AG04450 (cell line): ENCODE results near the gene MAOA. TPM values are rescaled to one million over a fixed set of nuclear protein-coding genes. Genes with fewer than 3 reads are reported as not detected.

ENCODE experiments used
- CTCF ChIA-PET: fragments of 300-600, 350-600 bp; formaldehyde crosslinking; extraction: SDS; loops from one replicate; lab custom pipeline; 2022; ENCODE audit warnings: antibody characterized with exemption, inconsistent platforms; lab: Charles Lee
- POLR2A ChIA-PET: fragments of 350-600 bp; formaldehyde crosslinking; extraction: SDS; loops from one replicate; lab custom pipeline; 2021; ENCODE audit warnings: antibody characterized with exemption, inconsistent platforms; lab: Yijun Ruan, JAX
- DNase-seq: peaks from one replicate; pipeline ENCODE4 v3.0.0-alpha.2; 2011; ENCODE audit warnings: low read depth, low spot score
- H3K27ac ChIP-seq: one replicate; pipeline ENCODE4 v1.5.1; 2012; ENCODE audit warnings: low read depth, low read length, control low read depth
- H3K27me3 ChIP-seq: one replicate; pipeline ENCODE4 v1.6.0; 2012; ENCODE audit warnings: low read length; ENCODE audit not compliant: control insufficient read depth, insufficient read depth
- H3K4me3 ChIP-seq: 2 replicates; pipeline ENCODE4 v1.5.1; 2011; ENCODE audit warnings: mild to moderate bottlenecking, low read depth, low read length, control low read depth
- H3K9me3 ChIP-seq: 2 replicates; pipeline ENCODE4 v1.5.1; 2012; ENCODE audit warnings: low read length; ENCODE audit not compliant: control insufficient read depth, insufficient read depth
- CTCF ChIP-seq: IDR thresholded peaks from 2 replicates; pipeline ENCODE4 v1.5.1; 2011; ENCODE audit warnings: low read depth, low read length, control low read depth, inconsistent platforms
- polyA plus RNA-seq: library from polyadenylated mRNA; depleted of rRNA; stranded (reverse); fragments of >200 nt; gene quantifications from 2 replicates; pipeline ENCODE4 v1.2.3, GENCODE V29; 2011

The MAOA gene
- polyA plus RNA-seq, 1 experiment: 0.40 TPM

GRCh38 chrX:43702660-43703059, 46.6 kb downstream of the MAOA start:
- POLR2A ChIA-PET: no interaction called here
- TF ChIP-seq CTCF: no peak

GRCh38 chrX:43703211-43703791, 47.2 kb downstream of the MAOA start:
- ChIA-PET CTCF (no interaction called here), POLR2A (no interaction called here)
- no peak for DNase-seq
- Histone ChIP-seq H3K9me3 (no peaks in the 10 kb centered on the region), H3K27ac (no peak overlapping the region), H3K4me3 (no peak overlapping the region), H3K27me3 (no peaks in the 10 kb centered on the region)
- no peak for TF ChIP-seq CTCF

More at GRCh38 chrX:43702660-43703059, 46.6 kb downstream of the MAOA start:
- Histone ChIP-seq H3K27me3 (no peaks in the 10 kb centered on the region), H3K27ac (no peak overlapping the region), H3K9me3 (no peaks in the 10 kb centered on the region), H3K4me3 (no peak overlapping the region)
- no peak for DNase-seq
- CTCF ChIA-PET: no interaction called here

GRCh38 chrX:43706786-43707370, 50.8 kb downstream of the MAOA start:
- no peaks in the 10 kb centered on the region for H3K27me3 ChIP-seq
- DNase-seq: no peak
- ChIA-PET POLR2A (no interaction called here), CTCF (no interaction called here)
- no peak overlapping the region for H3K4me3 ChIP-seq
- H3K27ac ChIP-seq: no peak overlapping the region
- no peak for TF ChIP-seq CTCF
- H3K9me3 ChIP-seq: no peaks in the 10 kb centered on the region

GRCh38 chrX:43707812-43708548, 51.9 kb downstream of the MAOA start:
- ChIA-PET CTCF (no interaction called here), POLR2A (no interaction called here)
- Histone ChIP-seq H3K9me3 (no peaks in the 10 kb centered on the region), H3K4me3 (no peak overlapping the region), H3K27me3 (no peaks in the 10 kb centered on the region), H3K27ac (no peak overlapping the region)
- no peak for DNase-seq
- TF ChIP-seq CTCF: no peak

- ChIA-PET CTCF (no interaction called here), POLR2A (no interaction called here)
- no peaks in the 10 kb centered on the region for H3K9me3 ChIP-seq
- H3K27me3 ChIP-seq: no peaks in the 10 kb centered on the region
- DNase-seq: no peak
- no peak overlapping the region for H3K27ac ChIP-seq
- no peak for TF ChIP-seq CTCF
- H3K4me3 ChIP-seq: no peak overlapping the region
Measured at GRCh38 chrX:43716144-43716543, 60.0 kb downstream of the MAOA start.
